Inflammatory macrophage treated with lipopolysaccharide for 4 hours (primary cell): ENCODE measurements around the gene MYBPHL.

Source experiments
- DNase-seq: peaks from one replicate; pipeline ENCODE4 v3.0.0-alpha.2; 2020

The MYBPHL gene

DNA sequence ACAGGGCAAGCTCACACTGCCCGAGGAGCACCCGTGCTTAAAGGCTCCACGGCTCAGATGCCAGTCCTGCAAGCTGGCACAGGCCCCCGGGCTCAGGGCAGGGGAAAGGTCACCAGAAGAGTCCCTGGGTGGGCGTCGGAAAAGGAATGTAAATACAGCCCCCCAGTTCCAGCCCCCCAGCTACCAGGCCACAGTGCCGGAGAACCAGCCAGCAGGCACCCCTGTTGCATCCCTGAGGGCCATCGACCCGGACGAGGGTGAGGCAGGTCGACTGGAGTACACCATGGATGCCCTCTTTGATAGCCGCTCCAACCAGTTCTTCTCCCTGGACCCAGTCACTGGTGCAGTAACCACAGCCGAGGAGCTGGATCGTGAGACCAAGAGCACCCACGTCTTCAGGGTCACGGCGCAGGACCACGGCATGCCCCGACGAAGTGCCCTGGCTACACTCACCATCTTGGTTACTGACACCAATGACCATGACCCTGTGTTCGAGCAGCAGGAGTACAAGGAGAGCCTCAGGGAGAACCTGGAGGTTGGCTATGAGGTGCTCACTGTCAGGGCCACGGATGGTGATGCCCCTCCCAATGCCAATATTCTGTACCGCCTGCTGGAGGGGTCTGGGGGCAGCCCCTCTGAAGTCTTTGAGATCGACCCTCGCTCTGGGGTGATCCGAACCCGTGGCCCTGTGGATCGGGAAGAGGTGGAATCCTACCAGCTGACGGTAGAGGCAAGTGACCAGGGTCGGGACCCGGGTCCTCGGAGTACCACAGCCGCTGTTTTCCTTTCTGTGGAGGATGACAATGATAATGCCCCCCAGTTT lies 56.1 kb downstream of the MYBPHL start:
- no peak for DNase-seq

DNA sequence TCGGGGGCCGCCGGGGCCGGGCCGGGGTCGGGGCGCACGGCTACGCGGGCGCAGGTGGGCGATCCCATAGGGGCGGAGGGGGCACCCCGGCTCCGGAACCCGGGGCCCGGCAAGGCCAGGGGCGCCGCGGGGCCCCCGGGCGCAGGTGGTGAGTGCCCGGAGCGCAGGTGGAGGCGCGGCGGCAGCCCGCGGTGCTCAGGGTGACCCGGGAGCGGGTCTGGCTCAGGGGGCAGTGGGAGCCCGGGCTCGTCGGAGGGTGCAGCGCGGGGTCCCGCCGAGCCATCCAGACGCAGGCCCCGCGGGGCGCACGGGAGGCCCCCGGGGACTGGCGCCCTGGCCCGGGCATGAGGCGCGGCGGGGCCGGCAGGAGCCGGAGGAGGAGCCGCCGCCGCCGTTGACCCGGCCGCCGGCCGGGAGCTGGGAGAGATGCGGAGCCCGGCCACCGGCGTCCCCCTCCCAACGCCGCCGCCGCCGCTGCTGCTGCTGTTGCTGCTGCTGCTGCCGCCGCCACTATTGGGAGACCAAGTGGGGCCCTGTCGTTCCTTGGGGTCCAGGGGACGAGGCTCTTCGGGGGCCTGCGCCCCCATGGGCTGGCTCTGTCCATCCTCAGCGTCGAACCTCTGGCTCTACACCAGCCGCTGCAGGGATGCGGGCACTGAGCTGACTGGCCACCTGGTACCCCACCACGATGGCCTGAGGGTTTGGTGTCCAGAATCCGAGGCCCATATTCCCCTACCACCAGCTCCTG lies 57.0 kb downstream of the MYBPHL start:
- no peak for DNase-seq

DNA sequence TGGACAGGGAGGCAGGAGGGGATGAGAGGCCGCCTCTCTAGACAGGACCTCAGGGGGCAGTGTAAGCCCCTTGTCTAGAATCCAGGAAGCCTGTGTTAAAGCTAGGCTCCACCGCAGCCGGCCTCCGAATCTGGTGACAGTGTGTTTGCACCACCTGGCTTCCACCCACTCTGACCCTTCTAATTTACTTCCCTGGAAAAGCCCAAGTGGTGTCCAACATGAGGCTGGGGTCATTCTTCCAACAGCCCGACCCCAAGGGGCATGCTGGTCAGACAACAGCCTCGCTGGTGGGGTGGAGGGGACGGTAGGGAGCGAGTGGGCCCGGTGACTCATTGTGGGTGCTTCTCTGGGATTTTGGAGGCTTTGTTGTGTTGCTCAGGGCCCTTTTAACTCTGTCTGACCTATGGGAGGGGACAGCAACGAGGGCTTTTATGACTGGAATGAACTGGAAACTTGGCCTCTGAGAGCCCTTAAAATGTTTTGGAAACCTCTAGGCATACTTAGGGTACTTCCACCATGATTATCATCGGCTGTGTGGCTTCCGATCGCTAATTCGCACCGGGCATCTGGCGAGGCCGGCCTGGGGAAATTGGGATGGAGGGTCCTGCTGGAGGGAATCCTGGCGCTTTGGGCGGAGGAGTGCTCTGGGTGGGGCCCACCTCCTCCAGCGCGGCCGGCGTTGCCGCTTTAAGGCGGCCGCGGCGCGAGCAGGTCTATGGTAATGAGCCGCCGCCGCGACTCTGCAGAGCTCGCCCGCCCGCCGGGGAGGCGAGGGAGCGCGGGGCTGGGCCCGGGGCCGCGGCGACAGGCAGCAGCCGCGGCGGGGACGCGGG lies 57.8 kb downstream of the MYBPHL start, which contains the start of gene CELSR2:
CELSR2 (plus strand) TSS at position 743 of the 833 bp plus-strand sequence. CDS start 541 bp downstream, outside the sequence.
- peak; percentile 54 for DNase-seq

DNA sequence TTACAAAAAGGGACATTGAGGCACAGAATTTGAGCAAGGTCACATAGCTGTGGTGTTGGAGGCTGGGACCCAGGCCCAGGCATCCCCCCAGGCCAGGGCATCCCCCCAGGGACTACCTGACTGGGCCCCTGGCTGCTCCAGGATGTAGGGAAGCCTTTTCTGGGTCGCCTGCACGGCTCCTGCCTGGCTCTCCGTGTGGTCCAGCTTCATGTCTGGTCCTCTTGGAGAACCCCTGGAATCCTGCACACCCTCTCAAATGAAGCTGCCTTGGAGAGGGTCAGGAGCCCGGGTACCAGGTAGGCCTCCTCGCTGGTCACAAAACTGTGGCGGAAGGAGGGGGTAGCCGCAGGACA lies 58.4 kb downstream of the MYBPHL start:
- DNase-seq: no peak

DNA sequence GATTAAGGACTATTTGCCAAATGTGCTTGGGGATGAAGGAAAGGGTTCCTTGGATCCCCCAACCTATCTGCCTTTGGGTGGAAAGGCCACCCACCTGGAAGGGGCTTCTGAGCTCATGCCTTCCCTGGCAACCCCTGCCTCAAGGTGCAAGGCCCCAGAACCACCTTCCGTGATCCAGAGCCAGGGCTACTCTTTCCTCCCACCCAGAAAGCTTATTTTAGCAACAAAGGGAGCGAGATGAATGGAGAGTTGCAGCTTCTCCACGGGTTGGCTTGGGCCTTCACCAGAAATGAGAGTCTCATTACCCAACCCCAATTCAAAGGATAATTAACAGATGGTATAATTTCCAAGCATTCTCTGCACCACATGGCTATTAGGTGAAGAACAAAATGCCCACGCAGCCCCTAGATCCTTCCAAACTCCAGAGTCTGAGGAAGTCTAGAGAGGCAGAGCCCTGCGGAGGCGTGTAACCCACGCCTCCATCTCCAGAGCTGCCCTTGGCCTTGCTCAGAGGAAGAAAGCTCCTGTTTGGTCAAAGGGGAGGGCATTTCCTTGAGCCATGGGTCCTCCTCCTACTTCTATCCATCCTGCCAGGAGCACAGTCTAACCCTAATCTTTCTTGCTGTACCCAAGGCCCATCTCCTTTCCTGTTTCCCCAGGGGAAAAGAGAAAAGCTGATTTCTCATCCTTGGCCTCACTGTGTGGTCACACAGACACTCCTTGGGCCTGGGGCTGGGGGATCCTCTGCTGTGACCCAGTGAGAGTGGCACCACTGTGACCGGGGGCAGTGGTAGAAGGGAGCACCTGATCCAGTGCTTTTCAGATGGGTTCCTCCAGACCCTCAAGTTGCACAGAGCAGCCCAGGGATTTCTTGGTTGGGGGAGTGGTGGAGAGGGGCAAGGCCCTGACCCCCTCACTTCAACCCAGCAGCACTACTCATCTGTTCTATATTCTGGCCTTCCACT lies 59.1 kb downstream of the MYBPHL start:
- no peak for DNase-seq

DNA sequence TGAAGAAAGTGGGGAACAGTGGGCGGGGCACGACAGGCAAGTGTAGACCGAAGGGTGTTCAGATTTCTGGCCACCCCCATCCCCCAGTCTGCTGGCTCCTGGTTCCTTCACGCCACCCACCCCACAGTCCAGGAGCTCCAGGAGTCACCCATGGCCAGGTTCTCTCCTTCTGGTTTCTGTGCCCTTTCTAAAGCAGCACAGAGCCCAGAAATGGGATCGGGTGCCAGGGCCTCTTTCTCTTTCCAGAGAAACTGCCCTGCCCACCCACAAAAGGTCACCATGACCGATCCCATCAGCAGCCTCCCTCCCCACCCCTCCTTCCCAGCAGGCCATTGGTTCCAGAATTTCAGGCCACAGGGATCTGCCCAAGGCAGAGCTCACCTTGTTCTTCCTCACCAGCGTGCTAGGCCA lies 60.7 kb downstream of the MYBPHL start:
- DNase-seq: no peak

DNA sequence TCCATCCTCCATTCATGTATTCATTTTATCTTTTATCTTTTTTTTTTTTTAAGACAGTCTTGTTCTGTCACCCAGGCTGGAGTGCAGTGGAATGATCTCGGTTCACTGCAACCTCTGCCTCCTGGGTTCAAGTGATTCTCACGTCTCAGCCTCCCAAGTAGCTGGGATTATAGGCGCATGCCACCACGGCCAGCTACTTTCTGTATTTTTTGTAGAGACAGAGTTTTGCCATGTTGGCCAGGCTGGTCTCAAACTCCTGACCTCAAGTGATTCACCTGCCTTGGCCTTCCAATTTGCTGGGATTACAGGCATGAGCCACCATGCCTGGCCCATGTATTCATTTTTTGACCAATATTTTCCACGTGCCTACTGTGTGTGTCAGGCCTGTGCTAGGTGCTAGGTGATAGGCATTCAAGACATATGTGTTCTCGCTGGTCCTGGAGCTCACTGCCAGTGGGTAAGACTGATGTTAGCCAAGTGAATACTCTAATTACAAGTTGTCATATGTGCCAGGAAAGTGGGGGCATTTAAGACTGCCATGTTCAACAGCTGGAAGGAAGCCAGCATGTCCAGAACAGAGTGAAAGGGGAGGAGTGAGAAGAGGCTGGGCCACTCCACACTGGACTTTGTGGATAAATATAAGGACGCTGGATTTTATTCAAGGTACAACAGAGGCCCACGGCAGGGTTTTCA lies 62.8 kb downstream of the MYBPHL start:
- no peak for DNase-seq

DNA sequence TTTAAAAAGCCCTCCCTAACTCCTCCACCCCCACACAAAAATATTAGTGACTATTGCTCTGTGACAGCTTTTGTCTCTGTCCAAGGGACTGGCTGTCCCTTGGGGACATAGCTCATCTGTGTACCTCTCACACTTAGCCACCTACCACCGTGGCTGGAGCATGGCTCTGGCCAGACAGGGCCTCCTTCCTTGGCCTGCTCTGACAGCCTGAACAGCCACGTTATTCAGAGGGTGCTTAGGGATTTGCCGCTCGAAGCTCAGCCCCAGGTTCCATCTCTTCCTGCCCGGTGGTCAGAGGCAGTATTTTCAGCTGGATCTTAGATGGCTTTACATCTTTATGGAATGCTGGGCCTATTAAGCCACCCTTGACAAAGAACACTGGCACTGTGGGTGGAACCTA lies 63.6 kb downstream of the MYBPHL start:
- DNase-seq: no peak

DNA sequence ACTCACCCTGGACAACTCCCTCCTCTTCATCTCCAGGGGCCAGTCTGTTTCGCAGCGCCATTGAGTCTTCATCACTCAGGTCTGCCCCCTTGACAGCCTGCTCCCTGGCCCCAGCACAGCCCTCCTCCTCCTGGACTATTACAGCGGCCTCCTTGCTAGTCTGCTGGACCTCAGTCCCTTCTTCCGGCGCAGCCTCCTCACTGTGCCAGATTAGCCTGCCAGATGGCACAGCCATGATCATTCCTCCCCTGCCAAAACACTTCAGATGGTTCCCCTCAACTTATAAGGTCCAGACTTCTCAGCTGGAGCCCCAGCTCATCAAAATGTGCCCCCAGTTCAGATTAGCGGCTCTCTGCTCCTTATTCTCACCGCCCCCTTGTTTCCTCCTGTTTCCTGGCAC lies 64.4 kb downstream of the MYBPHL start:
- no peak for DNase-seq
